Subcutaneous preadipocyte (primary cell): ENCODE data around the gene RAB7A. TPM values are rescaled to one million over a fixed set of nuclear protein-coding genes. Genes with fewer than 3 reads are reported as not detected.

Experiments
- small RNA-seq: library from RNA; depleted of rRNA; stranded (forward); fragments of <200 nt; gene quantifications from one replicate; pipeline ENCODE3, GENCODE V24; 2012
- total RNA-seq: library from RNA; depleted of rRNA; stranded (reverse); fragments of >200 nt; gene quantifications from 2 replicates; pipeline ENCODE4 v1.2.3, GENCODE V29; 2012

Gene RAB7A
- total RNA-seq, result 71.7 and 97.0 TPM in 2 replicates

DNA sequence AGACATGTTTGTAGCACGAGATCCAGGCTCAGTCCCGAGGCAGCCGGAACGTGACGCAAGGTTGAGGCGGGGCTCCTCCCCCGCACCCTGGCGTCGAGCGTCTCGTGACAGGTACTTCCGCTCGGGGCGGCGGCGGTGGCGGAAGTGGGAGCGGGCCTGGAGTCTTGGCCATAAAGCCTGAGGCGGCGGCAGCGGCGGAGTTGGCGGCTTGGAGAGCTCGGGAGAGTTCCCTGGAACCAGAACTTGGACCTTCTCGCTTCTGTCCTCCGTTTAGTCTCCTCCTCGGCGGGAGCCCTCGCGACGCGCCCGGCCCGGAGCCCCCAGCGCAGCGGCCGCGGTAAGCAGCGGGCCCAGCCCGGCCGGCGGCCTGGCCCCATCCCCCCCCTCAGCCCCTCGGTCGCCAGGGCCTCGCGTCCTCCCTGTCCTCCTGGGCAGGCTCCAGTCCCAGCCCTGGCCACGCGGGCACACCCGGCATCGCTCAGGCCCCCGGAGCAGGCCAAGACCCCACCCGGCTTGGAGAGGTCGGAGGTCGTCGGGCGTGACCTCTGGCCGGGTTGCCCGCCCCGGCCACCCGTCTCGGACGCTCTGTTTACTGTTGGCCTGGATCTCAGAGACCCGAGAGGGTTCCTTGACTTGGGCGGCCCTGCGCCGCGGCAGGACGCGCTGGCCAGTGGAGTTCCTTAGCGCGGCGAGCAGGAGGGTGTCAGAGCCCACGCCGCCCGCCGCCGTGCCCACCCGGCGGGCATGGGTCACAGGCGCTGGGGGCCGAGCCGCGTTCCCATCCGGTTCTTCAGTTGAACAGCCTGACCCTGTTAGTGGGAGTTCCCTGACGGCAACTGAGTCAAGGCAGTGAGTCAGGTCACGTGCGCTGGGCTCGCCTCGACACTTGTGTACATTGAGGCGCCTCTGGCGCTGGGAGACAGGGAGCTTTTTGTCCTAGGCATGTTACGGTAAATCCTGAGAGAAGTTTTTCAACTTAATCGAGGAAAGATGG lies at the start of gene RAB7A:
Gene RAB7A (plus strand): TSS at position 161 of the 994 bp plus-strand sequence. CDS start 69,185 bp downstream, outside the sequence.

Small RNA genes lying within 50 kb of the gene (small RNA-seq; reads per million reads assigned to genes)
- not detected for gene RF00399

Other genes starting within 250 kb of the RAB7A start
- gene GATA2, start 233.0 kb upstream of the RAB7A start, total RNA-seq, result 1.6 TPM in 1 of 2 replicates, not detected in the other
- gene RPN1, start 75.4 kb upstream of the RAB7A start, total RNA-seq, result 480 and 499 TPM in 2 replicates
- gene ACAD9, start 153.4 kb downstream of the RAB7A start, total RNA-seq, result 40.7 and 43.0 TPM in 2 replicates